WTC11 (cell line): ENCODE data around the gene OR5T1. TPM values are rescaled to one million over a fixed set of nuclear protein-coding genes. Genes with fewer than 3 reads are reported as not detected.

Source experiments
- ATAC-seq: fragments of 200-7000 bp; cut with Tn5 transposase; 2 replicates; pipeline ENCODE4 v1.10.0; 2021; ENCODE audit warnings: mild to moderate bottlenecking, moderate library complexity
- CTCF ChIA-PET: fragments of 300-600 bp; sonication (Branson Sonifier 250); formaldehyde crosslinking; loops from one replicate; lab custom pipeline; 2021; ENCODE audit warnings: antibody characterized with exemption; lab: Charles Lee
- POLR2A ChIA-PET: fragments of 350-600 bp; sonication (Branson Sonifier 250); formaldehyde crosslinking; loops from one replicate; lab custom pipeline; 2021; ENCODE audit warnings: antibody characterized with exemption; lab: Charles Lee
- DNase-seq: peaks from one replicate; pipeline ENCODE4 v3.0.0; 2021; ENCODE audit warnings: low spot score
- H3K27ac Mint-ChIP-seq: 2 replicates; pipeline ENCODE4 v1.8.0; 2021; ENCODE audit warnings: mixed read lengths
- H3K27me3 Mint-ChIP-seq: 2 replicates; pipeline ENCODE4 v1.8.0; 2021; ENCODE audit warnings: low read depth, mild to moderate bottlenecking, moderate library complexity, mixed read lengths
- H3K36me3 Mint-ChIP-seq: 2 replicates; pipeline ENCODE4 v1.8.0; 2021; ENCODE audit warnings: mixed read lengths
- H3K4me1 Mint-ChIP-seq: 2 replicates; pipeline ENCODE4 v1.8.0; 2022; ENCODE audit warnings: mixed read lengths
- H3K4me3 Mint-ChIP-seq: 2 replicates; pipeline ENCODE4 v1.8.0; 2021; ENCODE audit warnings: mild to moderate bottlenecking, moderate library complexity, mixed read lengths
- H3K9me3 Mint-ChIP-seq: 2 replicates; pipeline ENCODE4 v1.8.0; 2021; ENCODE audit warnings: mixed read lengths
- ATF1 ChIP-seq: sonication (generic); formaldehyde crosslinking; IDR thresholded peaks from 2 replicates; pipeline ENCODE4 v1.8.1; 2023; ENCODE audit warnings: mild to moderate bottlenecking, moderate library complexity, missing genetic modification reagents
- FOXP1 ChIP-seq: sonication (generic); formaldehyde crosslinking; IDR thresholded peaks from 2 replicates; pipeline ENCODE4 v1.8.0; 2022; ENCODE audit warnings: missing genetic modification reagents, mild to moderate bottlenecking, moderate library complexity, borderline replicate concordance
- GABPB1 ChIP-seq: sonication (generic); formaldehyde crosslinking; IDR thresholded peaks from 2 replicates; pipeline ENCODE4 v1.8.1; 2023; ENCODE audit warnings: mild to moderate bottlenecking, missing genetic modification reagents
- GRHL2 ChIP-seq: fragments of 250-450 bp; sonication (Bioruptor Pico); IDR thresholded peaks from 2 replicates; pipeline ENCODE4 v1.8.0; 2022; ENCODE audit warnings: mild to moderate bottlenecking, moderate library complexity; ENCODE audit not compliant: insufficient replicate concordance, severe bottlenecking
- HMGA2 ChIP-seq: fragments of 250-450 bp; sonication (Bioruptor Pico); IDR thresholded peaks from 2 replicates; pipeline ENCODE4 v1.4.0; 2021; ENCODE audit warnings: mild to moderate bottlenecking, moderate library complexity
- JUN ChIP-seq: sonication (generic); formaldehyde crosslinking; IDR thresholded peaks from 2 replicates; pipeline ENCODE4 v1.8.0; 2023; ENCODE audit warnings: mild to moderate bottlenecking, missing genetic modification reagents
- NFE2L1 ChIP-seq: sonication (generic); formaldehyde crosslinking; IDR thresholded peaks from 2 replicates; pipeline ENCODE4 v1.8.1; 2023; ENCODE audit warnings: missing genetic modification reagents
- NFYB ChIP-seq: sonication (generic); formaldehyde crosslinking; conservative IDR thresholded peaks from 2 replicates; pipeline ENCODE4 v1.8.0; 2022; ENCODE audit warnings: low read depth, missing genetic modification reagents
- NR2C2 ChIP-seq: sonication (generic); formaldehyde crosslinking; IDR thresholded peaks from 2 replicates; pipeline ENCODE4 v1.8.0; 2022; ENCODE audit warnings: mild to moderate bottlenecking, missing genetic modification reagents
- TCF7 ChIP-seq: sonication (generic); formaldehyde crosslinking; IDR thresholded peaks from 2 replicates; pipeline ENCODE4 v1.8.0; 2022; ENCODE audit warnings: mild to moderate bottlenecking, low read depth, missing genetic modification reagents, moderate library complexity
- TEAD1 ChIP-seq: sonication (generic); formaldehyde crosslinking; IDR thresholded peaks from 2 replicates; pipeline ENCODE4 v1.8.0; 2022; ENCODE audit warnings: mild to moderate bottlenecking, missing genetic modification reagents
- ZNF219 ChIP-seq: sonication (generic); formaldehyde crosslinking; IDR thresholded peaks from 2 replicates; pipeline ENCODE4 v1.8.0; 2023; ENCODE audit warnings: missing genetic modification reagents, mild to moderate bottlenecking, borderline replicate concordance
- ZNF232 ChIP-seq: sonication (generic); formaldehyde crosslinking; IDR thresholded peaks from 2 replicates; pipeline ENCODE4 v1.8.0; 2022; ENCODE audit warnings: mild to moderate bottlenecking, missing genetic modification reagents
- ZNF263 ChIP-seq: sonication (generic); formaldehyde crosslinking; IDR thresholded peaks from 2 replicates; pipeline ENCODE4 v1.8.1; 2022; ENCODE audit warnings: low read depth, mild to moderate bottlenecking, moderate library complexity, missing genetic modification reagents
- ZNF317 ChIP-seq: sonication (generic); formaldehyde crosslinking; IDR thresholded peaks from 2 replicates; pipeline ENCODE4 v1.8.1; 2023; ENCODE audit warnings: low read depth, mild to moderate bottlenecking, moderate library complexity, missing genetic modification reagents, borderline replicate concordance
- ZNF396 ChIP-seq: fragments of 250-450 bp; sonication (Bioruptor Pico); IDR thresholded peaks from 2 replicates; pipeline ENCODE4 v1.8.0; 2021; ENCODE audit warnings: mild to moderate bottlenecking, moderate library complexity, borderline replicate concordance
- ZNF416 ChIP-seq: fragments of 250-450 bp; sonication (Bioruptor Pico); IDR thresholded peaks from 2 replicates; pipeline ENCODE4 v1.9.0; 2021; ENCODE audit warnings: mild to moderate bottlenecking, inconsistent platforms
- ZNF671 ChIP-seq: fragments of 250-450 bp; sonication (Bioruptor Pico); IDR thresholded peaks from 2 replicates; pipeline ENCODE4 v1.8.0; 2021; ENCODE audit warnings: mild to moderate bottlenecking
- total RNA-seq: library from RNA; stranded (reverse); gene quantifications from 3 replicates; pipeline ENCODE4 v1.2.3, GENCODE V29; 2021
- TF ChIP-seq, protein P1 (sequence below): sonication (generic); formaldehyde crosslinking; IDR thresholded peaks from 2 replicates; pipeline ENCODE4 v1.8.0; 2022; ENCODE audit warnings: mild to moderate bottlenecking, missing genetic modification reagents
- TF ChIP-seq, protein P2 (sequence below): sonication (generic); formaldehyde crosslinking; IDR thresholded peaks from 2 replicates; pipeline ENCODE4 v1.8.0; 2022; ENCODE audit warnings: missing genetic modification reagents
- TF ChIP-seq, protein P3 (sequence below): sonication (generic); formaldehyde crosslinking; IDR thresholded peaks from 2 replicates; pipeline ENCODE4 v1.8.1; 2022; ENCODE audit warnings: missing genetic modification reagents, borderline replicate concordance
- TF ChIP-seq, protein P4 (sequence below): sonication (generic); formaldehyde crosslinking; conservative IDR thresholded peaks from 2 replicates; pipeline ENCODE4 v1.8.1; 2022; ENCODE audit warnings: mild to moderate bottlenecking, missing genetic modification reagents
- TF ChIP-seq, protein P5 (sequence below): fragments of 250-450 bp; sonication (Bioruptor Pico); IDR thresholded peaks from 2 replicates; pipeline ENCODE4 v1.9.0; 2021; ENCODE audit warnings: mild to moderate bottlenecking
- TF ChIP-seq, protein P6 (sequence below): sonication (generic); formaldehyde crosslinking; IDR thresholded peaks from 2 replicates; pipeline ENCODE4 v1.8.1; 2023; ENCODE audit warnings: mild to moderate bottlenecking, missing genetic modification reagents, borderline replicate concordance

The OR5T1 gene
- total RNA-seq, 1 experiment from 2014 or later, result not detected

DNA sequence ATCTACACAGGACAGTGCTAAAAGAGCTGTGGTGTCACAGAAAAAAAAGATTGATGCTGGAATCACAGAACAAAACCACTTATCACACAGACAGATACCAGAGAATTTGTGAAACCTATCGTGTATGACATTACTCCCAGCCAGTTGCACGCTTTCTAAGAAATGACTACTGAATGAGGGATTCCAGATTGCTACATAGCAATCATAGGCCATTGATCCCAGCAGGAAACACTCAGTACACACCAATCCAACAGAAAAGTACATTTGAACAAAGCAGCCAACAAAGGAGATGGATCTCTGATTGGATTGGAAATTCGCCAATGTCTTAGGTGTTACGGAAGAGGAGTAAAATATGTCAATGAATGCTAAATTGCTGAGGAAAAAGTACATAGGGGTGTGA lies 22.9 kb downstream of the OR5T1 start:
- no peak overlapping the region; the same call in 1 of the 2 replicates for H3K27ac Mint-ChIP-seq
- H3K4me1 Mint-ChIP-seq, result peaks cover 3% of the 10 kb centered on the region; the same call in 1 of the 2 replicates
- TF ChIP-seq, protein P1, sequence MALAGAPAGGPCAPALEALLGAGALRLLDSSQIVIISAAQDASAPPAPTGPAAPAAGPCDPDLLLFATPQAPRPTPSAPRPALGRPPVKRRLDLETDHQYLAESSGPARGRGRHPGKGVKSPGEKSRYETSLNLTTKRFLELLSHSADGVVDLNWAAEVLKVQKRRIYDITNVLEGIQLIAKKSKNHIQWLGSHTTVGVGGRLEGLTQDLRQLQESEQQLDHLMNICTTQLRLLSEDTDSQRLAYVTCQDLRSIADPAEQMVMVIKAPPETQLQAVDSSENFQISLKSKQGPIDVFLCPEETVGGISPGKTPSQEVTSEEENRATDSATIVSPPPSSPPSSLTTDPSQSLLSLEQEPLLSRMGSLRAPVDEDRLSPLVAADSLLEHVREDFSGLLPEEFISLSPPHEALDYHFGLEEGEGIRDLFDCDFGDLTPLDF (CRISPR knock-in tag), result no peak
- TF ChIP-seq NFE2L1 (CRISPR knock-in tag), result no peak
- TF ChIP-seq NR2C2 (CRISPR knock-in tag), result no peak
- TF ChIP-seq, protein P2, sequence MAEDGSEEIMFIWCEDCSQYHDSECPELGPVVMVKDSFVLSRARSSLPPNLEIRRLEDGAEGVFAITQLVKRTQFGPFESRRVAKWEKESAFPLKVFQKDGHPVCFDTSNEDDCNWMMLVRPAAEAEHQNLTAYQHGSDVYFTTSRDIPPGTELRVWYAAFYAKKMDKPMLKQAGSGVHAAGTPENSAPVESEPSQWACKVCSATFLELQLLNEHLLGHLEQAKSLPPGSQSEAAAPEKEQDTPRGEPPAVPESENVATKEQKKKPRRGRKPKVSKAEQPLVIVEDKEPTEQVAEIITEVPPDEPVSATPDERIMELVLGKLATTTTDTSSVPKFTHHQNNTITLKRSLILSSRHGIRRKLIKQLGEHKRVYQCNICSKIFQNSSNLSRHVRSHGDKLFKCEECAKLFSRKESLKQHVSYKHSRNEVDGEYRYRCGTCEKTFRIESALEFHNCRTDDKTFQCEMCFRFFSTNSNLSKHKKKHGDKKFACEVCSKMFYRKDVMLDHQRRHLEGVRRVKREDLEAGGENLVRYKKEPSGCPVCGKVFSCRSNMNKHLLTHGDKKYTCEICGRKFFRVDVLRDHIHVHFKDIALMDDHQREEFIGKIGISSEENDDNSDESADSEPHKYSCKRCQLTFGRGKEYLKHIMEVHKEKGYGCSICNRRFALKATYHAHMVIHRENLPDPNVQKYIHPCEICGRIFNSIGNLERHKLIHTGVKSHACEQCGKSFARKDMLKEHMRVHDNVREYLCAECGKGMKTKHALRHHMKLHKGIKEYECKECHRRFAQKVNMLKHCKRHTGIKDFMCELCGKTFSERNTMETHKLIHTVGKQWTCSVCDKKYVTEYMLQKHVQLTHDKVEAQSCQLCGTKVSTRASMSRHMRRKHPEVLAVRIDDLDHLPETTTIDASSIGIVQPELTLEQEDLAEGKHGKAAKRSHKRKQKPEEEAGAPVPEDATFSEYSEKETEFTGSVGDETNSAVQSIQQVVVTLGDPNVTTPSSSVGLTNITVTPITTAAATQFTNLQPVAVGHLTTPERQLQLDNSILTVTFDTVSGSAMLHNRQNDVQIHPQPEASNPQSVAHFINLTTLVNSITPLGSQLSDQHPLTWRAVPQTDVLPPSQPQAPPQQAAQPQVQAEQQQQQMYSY (CRISPR knock-in tag), result no peak
- TF ChIP-seq ATF1 (CRISPR knock-in tag), result no peak
- TF ChIP-seq, all 79 proteins: peak for 0
- ATAC-seq (no peak), DNase-seq (no peak)
- Mint-ChIP-seq H3K36me3 (no peaks in the 10 kb centered on the region), H3K9me3 (no peaks in the 10 kb centered on the region), H3K27me3 (no peaks in the 10 kb centered on the region), H3K4me3 (no peak overlapping the region)
- CTCF ChIA-PET, result no interaction called here
- POLR2A ChIA-PET, result interaction anchor here (0.5 kb wide), 1 partner anchor 122 kb away, joined by 4 read pairs; no protein-coding TSS in a partner anchor

DNA sequence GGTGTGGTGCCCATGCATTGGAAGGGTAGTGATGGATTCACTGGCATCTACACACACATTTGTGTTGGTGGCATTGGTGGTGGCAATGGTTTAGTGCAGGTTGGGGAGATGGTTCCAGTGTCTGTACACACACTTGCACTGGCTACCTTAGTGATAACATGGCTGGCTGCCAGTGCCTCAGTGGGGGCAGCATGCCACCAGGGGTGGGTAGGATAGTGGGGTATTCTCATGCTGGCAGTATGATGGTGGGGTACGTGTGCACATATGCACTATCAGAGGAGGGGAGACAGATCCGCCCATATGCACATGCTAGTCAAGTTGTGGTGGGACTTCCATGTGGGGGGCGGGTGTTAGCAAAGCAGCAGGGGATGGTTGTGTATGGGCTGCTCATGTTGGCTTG lies 33.9 kb downstream of the OR5T1 start:
- H3K4me3 Mint-ChIP-seq, result no peak overlapping the region
- POLR2A ChIA-PET, result no interaction called here

DNA sequence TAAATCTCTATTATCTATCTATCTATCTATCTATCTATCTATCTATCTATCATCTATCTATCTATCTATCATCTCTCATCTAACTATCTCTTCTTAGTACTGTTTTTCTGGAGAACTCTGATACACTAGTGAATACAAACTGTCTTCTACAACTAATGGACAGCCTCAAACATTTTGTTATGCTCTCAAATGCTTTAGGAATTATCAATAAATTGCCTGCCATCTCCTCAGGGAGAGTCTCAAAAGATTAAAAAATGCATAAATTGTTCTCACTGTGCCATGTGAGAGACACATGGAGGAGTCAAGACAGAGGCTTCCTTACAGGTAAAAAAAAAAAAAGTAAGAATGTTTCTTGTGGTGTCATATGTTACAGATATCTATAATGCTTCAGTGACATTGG lies 40.9 kb downstream of the OR5T1 start, which contains the start of gene OR8K3:
Gene OR8K3, plus strand, starts transcription at position 301 of the 400 bp plus-strand sequence. CDS start 3,163 bp downstream, outside the sequence.
- Mint-ChIP-seq H3K36me3 (no peaks in the 10 kb centered on the region), H3K9me3 (peaks cover 7% of the 10 kb centered on the region; the same call in 1 of the 2 replicates), H3K27me3 (no peaks in the 10 kb centered on the region), H3K27ac (no peak within 1 kb of the TSS), H3K4me3 (no peak within 1 kb of the TSS), H3K4me1 (no peaks in the 10 kb centered on the region)
- ATAC-seq (no peak), DNase-seq (no peak)
- POLR2A ChIA-PET, result no interaction called here
- CTCF ChIA-PET, result no interaction called here
- TF ChIP-seq, protein P3, sequence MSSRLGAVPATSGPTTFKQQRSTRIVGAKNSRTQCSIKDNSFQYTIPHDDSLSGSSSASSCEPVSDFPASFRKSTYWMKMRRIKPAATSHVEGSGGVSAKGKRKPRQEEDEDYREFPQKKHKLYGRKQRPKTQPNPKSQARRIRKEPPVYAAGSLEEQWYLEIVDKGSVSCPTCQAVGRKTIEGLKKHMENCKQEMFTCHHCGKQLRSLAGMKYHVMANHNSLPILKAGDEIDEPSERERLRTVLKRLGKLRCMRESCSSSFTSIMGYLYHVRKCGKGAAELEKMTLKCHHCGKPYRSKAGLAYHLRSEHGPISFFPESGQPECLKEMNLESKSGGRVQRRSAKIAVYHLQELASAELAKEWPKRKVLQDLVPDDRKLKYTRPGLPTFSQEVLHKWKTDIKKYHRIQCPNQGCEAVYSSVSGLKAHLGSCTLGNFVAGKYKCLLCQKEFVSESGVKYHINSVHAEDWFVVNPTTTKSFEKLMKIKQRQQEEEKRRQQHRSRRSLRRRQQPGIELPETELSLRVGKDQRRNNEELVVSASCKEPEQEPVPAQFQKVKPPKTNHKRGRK (CRISPR knock-in tag), result no peak
- TF ChIP-seq ZNF219 (CRISPR knock-in tag) (no peak), ZNF671 (CRISPR knock-in tag) (no peak), FOXP1 (CRISPR knock-in tag) (no peak), TEAD1 (CRISPR knock-in tag) (no peak), ZNF232 (no peak), ZNF263 (CRISPR knock-in tag) (no peak), GRHL2 (no peak), ZNF416 (no peak), ZNF396 (no peak)
- TF ChIP-seq, protein P4, sequence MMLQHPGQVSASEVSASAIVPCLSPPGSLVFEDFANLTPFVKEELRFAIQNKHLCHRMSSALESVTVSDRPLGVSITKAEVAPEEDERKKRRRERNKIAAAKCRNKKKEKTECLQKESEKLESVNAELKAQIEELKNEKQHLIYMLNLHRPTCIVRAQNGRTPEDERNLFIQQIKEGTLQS, result no peak
- TF ChIP-seq, protein P5, sequence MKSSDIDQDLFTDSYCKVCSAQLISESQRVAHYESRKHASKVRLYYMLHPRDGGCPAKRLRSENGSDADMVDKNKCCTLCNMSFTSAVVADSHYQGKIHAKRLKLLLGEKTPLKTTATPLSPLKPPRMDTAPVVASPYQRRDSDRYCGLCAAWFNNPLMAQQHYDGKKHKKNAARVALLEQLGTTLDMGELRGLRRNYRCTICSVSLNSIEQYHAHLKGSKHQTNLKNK (CRISPR knock-in tag), result no peak

More for the DNA sequence above, 33.9 kb downstream of the OR5T1 start:
- ATAC-seq, result no peak
- Mint-ChIP-seq H3K27ac (no peak overlapping the region), H3K9me3 (peaks cover 61% of the 10 kb centered on the region), H3K36me3 (peaks cover 26% of the 10 kb centered on the region), H3K27me3 (peaks cover 2% of the 10 kb centered on the region), H3K4me1 (no peaks in the 10 kb centered on the region)
- DNase-seq, result no peak
- CTCF ChIA-PET, result no interaction called here
- TF ChIP-seq, protein P6, sequence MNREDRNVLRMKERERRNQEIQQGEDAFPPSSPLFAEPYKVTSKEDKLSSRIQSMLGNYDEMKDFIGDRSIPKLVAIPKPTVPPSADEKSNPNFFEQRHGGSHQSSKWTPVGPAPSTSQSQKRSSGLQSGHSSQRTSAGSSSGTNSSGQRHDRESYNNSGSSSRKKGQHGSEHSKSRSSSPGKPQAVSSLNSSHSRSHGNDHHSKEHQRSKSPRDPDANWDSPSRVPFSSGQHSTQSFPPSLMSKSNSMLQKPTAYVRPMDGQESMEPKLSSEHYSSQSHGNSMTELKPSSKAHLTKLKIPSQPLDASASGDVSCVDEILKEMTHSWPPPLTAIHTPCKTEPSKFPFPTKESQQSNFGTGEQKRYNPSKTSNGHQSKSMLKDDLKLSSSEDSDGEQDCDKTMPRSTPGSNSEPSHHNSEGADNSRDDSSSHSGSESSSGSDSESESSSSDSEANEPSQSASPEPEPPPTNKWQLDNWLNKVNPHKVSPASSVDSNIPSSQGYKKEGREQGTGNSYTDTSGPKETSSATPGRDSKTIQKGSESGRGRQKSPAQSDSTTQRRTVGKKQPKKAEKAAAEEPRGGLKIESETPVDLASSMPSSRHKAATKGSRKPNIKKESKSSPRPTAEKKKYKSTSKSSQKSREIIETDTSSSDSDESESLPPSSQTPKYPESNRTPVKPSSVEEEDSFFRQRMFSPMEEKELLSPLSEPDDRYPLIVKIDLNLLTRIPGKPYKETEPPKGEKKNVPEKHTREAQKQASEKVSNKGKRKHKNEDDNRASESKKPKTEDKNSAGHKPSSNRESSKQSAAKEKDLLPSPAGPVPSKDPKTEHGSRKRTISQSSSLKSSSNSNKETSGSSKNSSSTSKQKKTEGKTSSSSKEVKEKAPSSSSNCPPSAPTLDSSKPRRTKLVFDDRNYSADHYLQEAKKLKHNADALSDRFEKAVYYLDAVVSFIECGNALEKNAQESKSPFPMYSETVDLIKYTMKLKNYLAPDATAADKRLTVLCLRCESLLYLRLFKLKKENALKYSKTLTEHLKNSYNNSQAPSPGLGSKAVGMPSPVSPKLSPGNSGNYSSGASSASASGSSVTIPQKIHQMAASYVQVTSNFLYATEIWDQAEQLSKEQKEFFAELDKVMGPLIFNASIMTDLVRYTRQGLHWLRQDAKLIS (CRISPR knock-in tag), result no peak
- TF ChIP-seq TCF7 (CRISPR knock-in tag), result no peak
- no peak for TF ChIP-seq NFYB (CRISPR knock-in tag)
- no peak for TF ChIP-seq ZNF317 (CRISPR knock-in tag)
- no peak for TF ChIP-seq HMGA2 (CRISPR knock-in tag)
- no peak for TF ChIP-seq GABPB1 (CRISPR knock-in tag)
- no peak for TF ChIP-seq JUN (CRISPR knock-in tag)
